Neutrophil (primary cell): Measurements from ENCODE around the gene SBF1.
A peak's percentile ranks its signal among the peaks of the same experiment; 100 is the strongest.

Experiments used
- H3K27ac ChIP-seq: fragments of 200-600 bp; sonication (generic); 2 replicates; pipeline ENCODE4 v1.5.1; 2016; ENCODE audit warnings: mild to moderate bottlenecking, moderate library complexity
- H3K27me3 ChIP-seq: fragments of 200-600 bp; sonication (generic); 2 replicates; pipeline ENCODE4 v1.6.0; 2016; ENCODE audit warnings: mild to moderate bottlenecking
- H3K36me3 ChIP-seq: fragments of 200-600 bp; sonication (generic); 2 replicates; pipeline ENCODE4 v1.5.1; 2017
- H3K4me1 ChIP-seq, 2 experiments: fragments of 200-600 bp in 1 of 2; sonication (generic) in 1 of 2; 1 replicate in 1 of 2; 2 replicates in 1 of 2; pipeline versions ENCODE4 v1.5.1 to v1.6.1; 2013 to 2016; ENCODE audit warnings: low read depth in 1 of 2, low read length in 1 of 2, mild to moderate bottlenecking in 1 of 2, moderate library complexity in 1 of 2; ENCODE audit not compliant: control insufficient read depth in 1 of 2, insufficient read depth in 1 of 2
- H3K4me3 ChIP-seq, 2 experiments: fragments of 200-600 bp in 1 of 2; sonication (generic) in 1 of 2; 1 replicate in 1 of 2; 2 replicates in 1 of 2; pipeline ENCODE4 v1.5.1; 2013 to 2016; ENCODE audit warnings: low read depth in 1 of 2, low read length in 1 of 2, mild to moderate bottlenecking in 1 of 2, moderate library complexity in 1 of 2
- H3K9me3 ChIP-seq: fragments of 200-600 bp; sonication (generic); 2 replicates; pipeline ENCODE4 v1.5.1; 2016
- CTCF ChIP-seq: fragments of 200-600 bp; sonication (generic); IDR thresholded peaks from 2 replicates; pipeline ENCODE4 v1.5.1; 2016; ENCODE audit warnings: antibody characterized with exemption

Gene SBF1

GRCh38 chr22:50505276-50505775 is 30.5 kb upstream of the SBF1 start:
- peaks cover 47% of the 10 kb centered on the region for H3K36me3 ChIP-seq
- no peak for TF ChIP-seq CTCF
- H3K4me3 ChIP-seq, result no peak overlapping the region
- H3K4me1 ChIP-seq, result peaks cover 16 to 22% of the 10 kb centered on the region in 2 experiments
- H3K9me3 ChIP-seq, result no peaks in the 10 kb centered on the region
- no peak overlapping the region for H3K27ac ChIP-seq
- no peaks in the 10 kb centered on the region for H3K27me3 ChIP-seq

- no peak overlapping the region for H3K4me3 ChIP-seq
- H3K36me3 ChIP-seq, result peaks cover 47% of the 10 kb centered on the region
- H3K4me1 ChIP-seq, result peaks cover 16 to 22% of the 10 kb centered on the region in 2 experiments
- no peak for TF ChIP-seq CTCF
- no peaks in the 10 kb centered on the region for H3K27me3 ChIP-seq
- no peaks in the 10 kb centered on the region for H3K9me3 ChIP-seq
- H3K27ac ChIP-seq, result no peak overlapping the region
Measured at GRCh38 chr22:50504369-50505211, 29.8 kb upstream of the SBF1 start.

GRCh38 chr22:50503475-50504145 is 28.8 kb upstream of the SBF1 start:
- Histone ChIP-seq H3K4me1 (peaks cover 13 to 14% of the 10 kb centered on the region in 2 experiments), H3K36me3 (peaks cover 47% of the 10 kb centered on the region), H3K9me3 (no peaks in the 10 kb centered on the region), H3K27me3 (no peaks in the 10 kb centered on the region), H3K4me3 (no peak overlapping the region), H3K27ac (no peak overlapping the region)
- TF ChIP-seq CTCF, result no peak

GRCh38 chr22:50502628-50503474 is 28.0 kb upstream of the SBF1 start:
- no peak for TF ChIP-seq CTCF
- Histone ChIP-seq H3K27me3 (no peaks in the 10 kb centered on the region), H3K9me3 (no peaks in the 10 kb centered on the region), H3K27ac (peak overlapping the region; percentile 10), H3K4me1 (peaks cover 11% of the 10 kb centered on the region in 2 experiments), H3K36me3 (peaks cover 47% of the 10 kb centered on the region), H3K4me3 (no peak overlapping the region)

- TF ChIP-seq CTCF, result no peak
- no peaks in the 10 kb centered on the region for H3K9me3 ChIP-seq
- H3K27ac ChIP-seq, result peak overlapping the region; percentile 10
- peaks cover 8 to 9% of the 10 kb centered on the region in 2 experiments for H3K4me1 ChIP-seq
- no peak overlapping the region for H3K4me3 ChIP-seq
- H3K27me3 ChIP-seq, result peaks cover 1% of the 10 kb centered on the region
- peaks cover 47% of the 10 kb centered on the region for H3K36me3 ChIP-seq
Measured at GRCh38 chr22:50502096-50502495, 27.3 kb upstream of the SBF1 start.
